Progenitor cell of endocrine pancreas (in vitro differentiated cells): ENCODE data around the gene HDDC3. TPM values are rescaled to one million over a fixed set of nuclear protein-coding genes. Genes with fewer than 3 reads are reported as not detected.
"Not testable (repeated sequence)": the region's sequence is repeated elsewhere in the genome, so short reads cannot be mapped to it uniquely, and the experiment has no call there.

Experiments
- DNase-seq: peaks from one replicate; pipeline ENCODE4 v3.0.0; 2021; ENCODE audit warnings: low spot score; ENCODE audit not compliant: unreplicated experiment
- H3K27ac Mint-ChIP-seq: 2 replicates; pipeline ENCODE4 v1.8.0; 2021; ENCODE audit warnings: mild to moderate bottlenecking, moderate library complexity, mixed read lengths
- H3K27me3 Mint-ChIP-seq: 2 replicates; pipeline ENCODE4 v1.8.0; 2021; ENCODE audit warnings: mixed read lengths
- H3K36me3 Mint-ChIP-seq: 2 replicates; pipeline ENCODE4 v1.8.0; 2022; ENCODE audit warnings: mixed read lengths; ENCODE audit not compliant: insufficient read depth
- H3K4me1 Mint-ChIP-seq: 2 replicates; pipeline ENCODE4 v1.8.0; 2021; ENCODE audit warnings: low read depth, mixed read lengths
- H3K4me3 Mint-ChIP-seq: 2 replicates; pipeline ENCODE4 v1.8.0; 2021; ENCODE audit warnings: low read depth, mild to moderate bottlenecking, moderate library complexity, mixed read lengths
- H3K9me3 Mint-ChIP-seq: 2 replicates; pipeline ENCODE4 v1.8.0; 2021; ENCODE audit warnings: low read depth, mixed read lengths
- CTCF ChIP-seq: fragments of 200-600 bp; sonication (generic); IDR thresholded peaks from one replicate; pipeline ENCODE4 v1.5.0; 2021; ENCODE audit warnings: antibody characterized with exemption, mild to moderate bottlenecking; ENCODE audit not compliant: unreplicated experiment
- total RNA-seq: library from RNA; stranded (reverse); gene quantifications from 2 replicates; pipeline ENCODE4 v1.2.1, GENCODE V29; 2021

HDDC3 gene
- total RNA-seq, 1 donor from 2014 or later: 14.5 TPM

DNA sequence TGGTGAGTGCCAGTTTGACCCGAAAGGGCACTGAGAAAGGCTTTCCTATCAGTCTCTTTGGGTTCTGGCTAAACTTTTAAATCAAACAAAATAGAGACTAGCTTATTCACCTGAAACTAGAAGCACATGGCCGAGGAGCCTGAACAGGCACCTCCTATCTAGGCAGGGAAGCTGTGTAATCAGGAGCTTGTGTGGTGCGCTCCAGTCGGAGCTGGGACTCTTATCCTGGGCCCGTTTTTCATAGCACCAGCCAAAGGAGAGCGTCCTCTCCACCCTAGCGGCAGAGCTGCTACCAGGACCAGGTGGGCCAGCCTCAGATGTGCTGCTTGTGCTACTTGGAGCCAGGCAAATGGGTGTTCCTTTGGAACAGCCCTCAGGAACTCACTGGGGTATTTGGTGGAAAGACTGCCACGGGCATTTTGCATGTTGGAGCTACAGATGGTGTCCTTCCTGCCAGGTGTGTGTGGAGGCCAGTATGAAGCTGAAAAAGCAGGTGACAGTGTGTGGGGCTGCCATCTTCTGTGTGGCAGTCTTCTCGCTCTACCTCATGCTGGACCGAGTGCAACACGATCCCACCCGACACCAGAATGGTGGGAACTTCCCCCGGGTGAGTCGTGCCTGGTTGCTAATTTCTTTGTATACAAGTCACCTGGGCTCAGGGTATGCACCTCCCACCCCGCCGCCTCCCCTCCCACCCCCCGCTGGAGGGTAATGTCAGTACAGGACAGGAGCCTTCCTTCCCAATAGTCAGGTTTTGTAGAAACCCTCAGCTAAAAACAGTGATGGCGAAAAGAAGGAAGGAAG, 28.4 kb downstream of the HDDC3 start:
- Mint-ChIP-seq H3K9me3 (no peaks in the 10 kb centered on the region), H3K4me3 (peak overlapping the region; percentile 78), H3K27ac (peak overlapping the region; percentile 85)

GRCh38 chr15:90902840-90903732, 29.3 kb downstream of the HDDC3 start, which contains the start of gene MAN2A2:
Gene MAN2A2 (plus strand): TSS chr15:90903302. CDS start chr15:90904208, 906 bp downstream.
- no peaks in the 10 kb centered on the region for H3K9me3 Mint-ChIP-seq
- peak within 1 kb of the TSS; percentile 96 for H3K27ac Mint-ChIP-seq
- H3K36me3 Mint-ChIP-seq: peaks cover 19% of the 10 kb centered on the region

More for the DNA sequence above, 28.4 kb downstream of the HDDC3 start:
- DNase-seq: no peak
- Mint-ChIP-seq H3K27me3 (peaks cover 3% of the 10 kb centered on the region), H3K36me3 (peaks cover 19% of the 10 kb centered on the region), H3K4me1 (peaks cover 21% of the 10 kb centered on the region)
- peak; percentile 19 for TF ChIP-seq CTCF

DNA sequence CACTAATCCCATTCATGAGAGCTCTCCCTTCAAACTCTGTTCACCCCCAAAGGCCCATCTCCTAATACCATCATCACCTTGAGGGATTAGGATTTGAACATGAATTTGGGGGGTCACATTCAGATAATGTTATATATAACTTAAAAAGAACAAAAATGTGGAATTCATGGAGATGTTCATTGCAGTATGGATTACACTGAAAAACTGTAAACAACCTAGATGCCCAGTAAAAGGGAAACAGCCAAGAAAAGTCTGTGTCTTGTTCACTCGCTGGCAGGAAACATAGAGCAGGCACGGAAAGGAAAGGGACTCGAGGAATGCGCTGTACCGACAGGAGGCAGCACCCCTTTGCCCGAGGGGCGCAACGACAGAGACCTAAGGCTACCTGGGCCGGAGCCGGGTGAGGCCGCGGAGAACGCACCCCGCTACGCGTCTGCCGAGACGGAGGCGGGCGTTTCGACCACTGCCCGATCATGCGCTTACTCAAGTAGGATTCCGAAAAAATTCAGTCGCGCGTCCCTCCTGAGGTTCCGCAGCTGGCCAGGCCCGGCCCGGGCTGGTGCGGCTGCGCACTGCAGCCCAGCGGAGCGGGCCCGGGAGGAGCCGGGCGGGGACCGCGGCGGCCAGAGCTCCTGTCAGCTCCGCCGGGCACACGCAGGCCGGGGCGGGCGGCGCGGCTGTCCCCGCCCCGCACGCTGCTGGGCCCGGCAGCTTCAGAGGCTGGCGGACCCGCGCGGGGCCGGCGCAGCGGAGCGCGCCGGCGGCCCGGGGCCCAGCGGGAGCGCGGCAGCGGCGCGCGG, 30.1 kb downstream of the HDDC3 start:
- Mint-ChIP-seq H3K27ac (peak overlapping the region; percentile 96), H3K36me3 (peaks cover 16% of the 10 kb centered on the region), H3K9me3 (no peaks in the 10 kb centered on the region), H3K4me3 (peak overlapping the region; percentile 81), H3K4me1 (peaks cover 21% of the 10 kb centered on the region), H3K27me3 (peaks cover 3% of the 10 kb centered on the region)
- peak; percentile 56 for DNase-seq
- peak; percentile 75 for TF ChIP-seq CTCF

More at GRCh38 chr15:90902840-90903732, 29.3 kb downstream of the HDDC3 start, which contains the start of gene MAN2A2:
- peak; percentile 49 for DNase-seq
- TF ChIP-seq CTCF: no peak
- peaks cover 3% of the 10 kb centered on the region for H3K27me3 Mint-ChIP-seq
- H3K4me3 Mint-ChIP-seq: peak within 1 kb of the TSS; percentile 81
- H3K4me1 Mint-ChIP-seq: peaks cover 21% of the 10 kb centered on the region

DNA sequence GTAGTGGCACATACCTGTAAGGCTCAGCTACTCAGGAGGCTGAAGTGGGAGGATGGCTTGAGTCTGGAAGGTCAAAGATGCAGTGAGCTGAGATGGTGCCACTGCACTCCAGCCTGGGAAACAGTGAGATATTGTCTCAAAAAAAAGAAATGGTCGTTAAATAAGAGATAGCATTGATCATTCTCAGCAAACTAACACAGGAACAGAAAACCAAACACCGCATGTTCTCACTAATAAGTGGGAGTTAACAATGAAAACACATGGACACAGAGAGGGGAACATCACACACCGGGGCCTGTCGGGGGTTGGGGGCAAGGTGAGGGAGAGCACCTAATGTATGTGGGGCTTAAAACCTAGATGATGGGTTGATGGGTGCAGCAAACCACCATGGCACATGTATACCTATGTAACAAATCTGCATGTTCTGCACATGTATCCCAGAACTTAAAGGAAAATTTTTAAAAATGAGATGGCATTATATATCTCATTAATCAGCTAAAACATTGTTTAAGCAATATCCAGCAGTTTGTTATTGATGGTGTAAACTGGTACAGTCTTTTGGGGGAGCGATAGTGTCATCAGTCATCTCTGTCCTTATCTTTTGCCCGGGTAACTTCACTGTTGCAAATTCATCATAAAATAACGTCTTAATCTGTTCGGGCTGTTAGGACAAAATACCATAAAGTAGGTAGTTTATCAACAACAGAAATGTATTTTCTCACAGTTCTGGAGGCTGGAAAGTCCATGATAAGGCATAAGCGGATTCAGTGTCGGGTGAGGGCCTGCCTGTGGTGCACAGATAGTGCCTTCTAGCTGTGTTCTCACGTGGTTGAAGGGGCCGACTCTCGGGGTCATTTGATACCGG, 30.9 kb downstream of the HDDC3 start:
- peak overlapping the region; percentile 96 for H3K27ac Mint-ChIP-seq

GRCh38 chr15:90897131-90897655, 35.2 kb downstream of the HDDC3 start:
- H3K9me3 Mint-ChIP-seq, H3K27me3 Mint-ChIP-seq, H3K27ac Mint-ChIP-seq, H3K4me3 Mint-ChIP-seq, DNase-seq, H3K36me3 Mint-ChIP-seq: not testable (repeated sequence)
- H3K4me1 Mint-ChIP-seq: peaks cover 14% of the 10 kb centered on the region

More for the DNA sequence above, 30.9 kb downstream of the HDDC3 start:
- DNase-seq: no peak
- H3K4me1 Mint-ChIP-seq: peaks cover 21% of the 10 kb centered on the region
- H3K9me3 Mint-ChIP-seq: no peaks in the 10 kb centered on the region
- H3K4me3 Mint-ChIP-seq: peak overlapping the region; percentile 81
- peaks cover 3% of the 10 kb centered on the region for H3K27me3 Mint-ChIP-seq
- no peak for TF ChIP-seq CTCF
- peaks cover 14% of the 10 kb centered on the region for H3K36me3 Mint-ChIP-seq
